Trophoblast cell (in vitro differentiated cells and primary cell): Measurements from ENCODE around the gene TSPAN9.

ENCODE experiments used
- DNase-seq, 2 donors: peaks; one replicate each; pipeline ENCODE4 v3.0.0-alpha.2; 2016
- H2AFZ ChIP-seq: 2 replicates; pipeline ENCODE4 v1.6.1; 2013; ENCODE audit warnings: low read length, moderate library complexity, mild to moderate bottlenecking; ENCODE audit not compliant: insufficient read depth, poor library complexity
- H2AK5ac ChIP-seq: 2 replicates; pipeline ENCODE4 v1.6.1; 2013; ENCODE audit warnings: mild to moderate bottlenecking, low read length
- H2BK120ac ChIP-seq: 2 replicates; pipeline ENCODE4 v1.6.1; 2013; ENCODE audit warnings: low read length, mild to moderate bottlenecking, moderate library complexity; ENCODE audit not compliant: insufficient read depth, poor library complexity
- H2BK12ac ChIP-seq: 2 replicates; pipeline ENCODE4 v1.6.1; 2013; ENCODE audit warnings: mild to moderate bottlenecking, low read length, moderate library complexity
- H2BK5ac ChIP-seq: 2 replicates; pipeline ENCODE4 v1.6.1; 2013; ENCODE audit warnings: low read length, low read depth, moderate library complexity, mild to moderate bottlenecking; ENCODE audit not compliant: poor library complexity
- H3K14ac ChIP-seq: 2 replicates; pipeline ENCODE4 v1.6.1; 2013; ENCODE audit warnings: mild to moderate bottlenecking, low read length
- H3K18ac ChIP-seq: 2 replicates; pipeline ENCODE4 v1.6.1; 2013; ENCODE audit warnings: mild to moderate bottlenecking, low read length
- H3K23ac ChIP-seq: 2 replicates; pipeline ENCODE4 v1.6.1; 2013; ENCODE audit warnings: low read length
- H3K27ac ChIP-seq: 2 replicates; pipeline ENCODE4 v1.5.1; 2013; ENCODE audit warnings: low read depth, mild to moderate bottlenecking, inconsistent platforms, low read length, moderate library complexity
- H3K27me3 ChIP-seq: 2 replicates; pipeline ENCODE4 v1.6.1; 2013; ENCODE audit warnings: inconsistent platforms, mild to moderate bottlenecking, low read length, moderate library complexity; ENCODE audit not compliant: insufficient read depth
- H3K36me3 ChIP-seq, 2 experiments: 1 replicate in 1 of 2; 2 replicates in 1 of 2; pipeline ENCODE4 v1.6.1; 2013; ENCODE audit warnings: low read length in 2 of 2, mild to moderate bottlenecking in 2 of 2, moderate library complexity in 1 of 2; ENCODE audit not compliant: insufficient read depth in 2 of 2, control insufficient read depth in 1 of 2
- H3K4ac ChIP-seq: 2 replicates; pipeline ENCODE4 v1.6.1; 2013; ENCODE audit warnings: low read depth, mild to moderate bottlenecking, low read length, moderate library complexity
- H3K4me1 ChIP-seq, 2 experiments: 1 replicate in 1 of 2; 2 replicates in 1 of 2; pipeline ENCODE4 v1.6.1; 2013; ENCODE audit warnings: low read length in 2 of 2, mild to moderate bottlenecking in 2 of 2, moderate library complexity in 1 of 2; ENCODE audit not compliant: insufficient read depth in 2 of 2, control insufficient read depth in 1 of 2
- H3K4me2 ChIP-seq: 2 replicates; pipeline ENCODE4 v1.6.1; 2013; ENCODE audit warnings: inconsistent platforms, mild to moderate bottlenecking, low read length, moderate library complexity
- H3K4me3 ChIP-seq: 2 replicates; pipeline ENCODE4 v1.5.1; 2013; ENCODE audit warnings: mild to moderate bottlenecking, low read depth, low read length, inconsistent platforms
- H3K79me1 ChIP-seq: one replicate; pipeline ENCODE4 v1.6.1; 2013; ENCODE audit warnings: low read length
- H3K79me2 ChIP-seq: 2 replicates; pipeline ENCODE4 v1.6.1; 2013; ENCODE audit warnings: low read length, mild to moderate bottlenecking; ENCODE audit not compliant: control insufficient read depth, insufficient read depth, poor library complexity
- H3K9ac ChIP-seq: 2 replicates; pipeline ENCODE4 v1.6.1; 2013; ENCODE audit warnings: mild to moderate bottlenecking, low read length
- H3K9me3 ChIP-seq: 2 replicates; pipeline ENCODE4 v1.6.1; 2013; ENCODE audit warnings: low read depth, mild to moderate bottlenecking, control low read depth, inconsistent platforms, low read length; ENCODE audit not compliant: insufficient read depth
- H4K12ac ChIP-seq: 2 replicates; pipeline ENCODE4 v1.6.1; 2013; ENCODE audit warnings: low read depth, mild to moderate bottlenecking, low read length, moderate library complexity
- H4K8ac ChIP-seq: 2 replicates; pipeline ENCODE4 v1.6.1; 2013; ENCODE audit warnings: low read depth, mild to moderate bottlenecking, low read length, moderate library complexity
- H4K91ac ChIP-seq: one replicate; pipeline ENCODE4 v1.6.1; 2013; ENCODE audit warnings: low read depth, mild to moderate bottlenecking, low read length, moderate library complexity
- WGBS: extraction: QIAGEN DNeasy Blood & Tissue Kit; methylation state at CpG from one replicate; pipeline ENCODE4 v1.1.7; 2013; ENCODE audit warnings: missing lambda C conversion rate; ENCODE audit not compliant: insufficient read length, insufficient coverage; ENCODE audit errors: extremely low coverage; 5-methylcytosine and 5-hydroxymethylcytosine counted together

Gene TSPAN9

GRCh38 chr12:3227076-3227975 lies 150.1 kb downstream of the TSPAN9 start:
- Histone ChIP-seq H3K4me3 (no peak overlapping the region), H3K4me1 (no peaks in the 10 kb centered on the region), H3K9ac (no peak overlapping the region), H3K79me1 (no peaks in the 10 kb centered on the region), H3K4me2 (no peak overlapping the region), H3K27me3 (no peaks in the 10 kb centered on the region), H2BK120ac (no peak overlapping the region), H4K12ac (no peak overlapping the region), H2AFZ (no peak overlapping the region), H3K14ac (no peak overlapping the region), H2AK5ac (no peak overlapping the region), H3K18ac (no peak overlapping the region), H4K8ac (no peak overlapping the region), H3K27ac (no peak overlapping the region), H2BK12ac (no peak overlapping the region), H2BK5ac (no peak overlapping the region), H3K9me3 (peaks cover 5% of the 10 kb centered on the region), H4K91ac (no peak overlapping the region), H3K4ac (no peak overlapping the region), H3K23ac (no peak overlapping the region), H3K36me3 (no peaks in the 10 kb centered on the region), H3K79me2 (no peaks in the 10 kb centered on the region)
- DNase-seq = no peak
- WGBS = no CpG with 5 or more reads among the region's 17 CpGs

- Histone ChIP-seq H3K9ac (no peak overlapping the region), H2BK12ac (no peak overlapping the region), H3K18ac (no peak overlapping the region), H3K9me3 (peaks cover 5% of the 10 kb centered on the region), H3K4me3 (no peak overlapping the region), H3K79me2 (no peaks in the 10 kb centered on the region), H2BK5ac (no peak overlapping the region), H2AFZ (no peak overlapping the region), H3K27ac (no peak overlapping the region), H2AK5ac (no peak overlapping the region), H3K23ac (no peak overlapping the region), H2BK120ac (no peak overlapping the region), H3K79me1 (no peaks in the 10 kb centered on the region), H3K4me1 (no peaks in the 10 kb centered on the region), H3K27me3 (no peaks in the 10 kb centered on the region), H4K12ac (no peak overlapping the region), H4K8ac (no peak overlapping the region), H3K4ac (no peak overlapping the region), H3K14ac (no peak overlapping the region), H3K36me3 (no peaks in the 10 kb centered on the region), H4K91ac (no peak overlapping the region), H3K4me2 (no peak overlapping the region)
- DNase-seq = no peak
- WGBS = no CpG with 5 or more reads among the region's 5 CpGs
These were observed 151.4 kb downstream of the TSPAN9 start for GRCh38 chr12:3228552-3228951.

GRCh38 chr12:3229577-3229976 lies 152.4 kb downstream of the TSPAN9 start:
- Histone ChIP-seq H3K14ac (no peak overlapping the region), H4K8ac (no peak overlapping the region), H3K4me3 (no peak overlapping the region), H4K91ac (no peak overlapping the region), H2BK5ac (no peak overlapping the region), H3K4ac (no peak overlapping the region), H3K4me1 (no peaks in the 10 kb centered on the region), H3K9me3 (peaks cover 5% of the 10 kb centered on the region), H3K27me3 (no peaks in the 10 kb centered on the region), H2AFZ (no peak overlapping the region), H3K18ac (no peak overlapping the region), H3K4me2 (no peak overlapping the region), H4K12ac (no peak overlapping the region), H2AK5ac (no peak overlapping the region), H3K36me3 (no peaks in the 10 kb centered on the region), H3K27ac (no peak overlapping the region), H2BK120ac (no peak overlapping the region), H3K9ac (no peak overlapping the region), H3K79me1 (no peaks in the 10 kb centered on the region), H3K23ac (no peak overlapping the region), H2BK12ac (no peak overlapping the region), H3K79me2 (no peaks in the 10 kb centered on the region)
- WGBS = no CpG with 5 or more reads among the region's 5 CpGs
- DNase-seq = no peak

- Histone ChIP-seq H3K9me3 (peaks cover 5% of the 10 kb centered on the region), H3K23ac (no peak overlapping the region), H3K14ac (no peak overlapping the region), H3K9ac (no peak overlapping the region), H3K36me3 (no peaks in the 10 kb centered on the region), H2BK12ac (no peak overlapping the region), H2AK5ac (no peak overlapping the region), H3K4me1 (no peaks in the 10 kb centered on the region), H3K27me3 (no peaks in the 10 kb centered on the region), H3K27ac (no peak overlapping the region), H4K91ac (no peak overlapping the region), H3K4me2 (no peak overlapping the region), H3K4me3 (no peak overlapping the region), H4K8ac (no peak overlapping the region), H4K12ac (no peak overlapping the region), H2AFZ (no peak overlapping the region), H2BK5ac (no peak overlapping the region), H3K79me2 (no peaks in the 10 kb centered on the region), H3K4ac (no peak overlapping the region), H3K18ac (no peak overlapping the region), H3K79me1 (no peaks in the 10 kb centered on the region), H2BK120ac (no peak overlapping the region)
- DNase-seq = peak in 1 of 2 donors; percentile 4
- no CpG with 5 or more reads among the region's 14 CpGs for WGBS
These were observed 153.7 kb downstream of the TSPAN9 start for GRCh38 chr12:3230758-3231375.
